GM23338 (cell line): ENCODE results near the gene BRME1. TPM values are rescaled to one million over a fixed set of nuclear protein-coding genes. Genes with fewer than 3 reads are reported as not detected.

Experiments used
- ATAC-seq: fragments of 200-7000 bp; cut with Tn5 transposase; 3 replicates; pipeline ENCODE4 v1.9.1; 2020
- DNase-seq: peaks from one replicate; pipeline ENCODE4 v3.0.0-alpha.2; 2015; ENCODE audit warnings: low spot score
- H2AFZ ChIP-seq: fragments of 200-600 bp; sonication (generic); 2 replicates; pipeline ENCODE4 v1.8.0; 2016; ENCODE audit warnings: antibody characterized with exemption, mild to moderate bottlenecking, moderate library complexity
- H3F3A ChIP-seq: fragments of 200-600 bp; sonication (generic); replicated peaks from 2 replicates; pipeline ENCODE4 v1.8.0; 2017; ENCODE audit warnings: antibody characterized with exemption, mixed run types, low read depth
- H3K27ac ChIP-seq: fragments of 200-600 bp; sonication (generic); 2 replicates; pipeline ENCODE4 v1.6.1; 2016; ENCODE audit warnings: low read depth
- H3K27me3 ChIP-seq: fragments of 200-600 bp; sonication (generic); 2 replicates; pipeline ENCODE4 v1.8.0; 2016; ENCODE audit warnings: mild to moderate bottlenecking, mixed run types, moderate library complexity; ENCODE audit not compliant: insufficient read depth
- H3K36me3 ChIP-seq: fragments of 200-600 bp; sonication (generic); 2 replicates; pipeline ENCODE4 v1.8.0; 2016; ENCODE audit warnings: mild to moderate bottlenecking; ENCODE audit not compliant: insufficient read depth
- H3K4me1 ChIP-seq: fragments of 200-600 bp; sonication (generic); 2 replicates; pipeline ENCODE4 v1.8.0; 2016; ENCODE audit warnings: mild to moderate bottlenecking, moderate library complexity; ENCODE audit not compliant: insufficient read depth
- H3K4me2 ChIP-seq: fragments of 200-600 bp; sonication (generic); 2 replicates; pipeline ENCODE4 v1.7.1; 2017; ENCODE audit warnings: mixed run types
- H3K4me3 ChIP-seq: fragments of 200-600 bp; sonication (generic); 2 replicates; pipeline ENCODE4 v1.6.1; 2016; ENCODE audit warnings: mixed run types
- H3K79me2 ChIP-seq: fragments of 200-600 bp; sonication (generic); replicated peaks from 2 replicates; pipeline ENCODE4 v1.8.0; 2017; ENCODE audit warnings: mild to moderate bottlenecking; ENCODE audit not compliant: insufficient read depth
- H3K9me2 ChIP-seq: fragments of 200-600 bp; sonication (generic); 2 replicates; pipeline ENCODE4 v1.8.0; 2017; ENCODE audit not compliant: insufficient read depth
- H4K20me1 ChIP-seq: fragments of 200-600 bp; sonication (generic); replicated peaks from 2 replicates; pipeline ENCODE4 v1.8.0; 2017; ENCODE audit warnings: mild to moderate bottlenecking; ENCODE audit not compliant: insufficient read depth
- H3K27ac Mint-ChIP-seq: 2 replicates; pipeline ENCODE4 v1.8.0; 2020; ENCODE audit warnings: inconsistent platforms, mild to moderate bottlenecking, moderate library complexity, mixed read lengths
- H3K27me3 Mint-ChIP-seq: 3 replicates; pipeline ENCODE4 v1.8.0; 2022; ENCODE audit warnings: low read depth, mild to moderate bottlenecking, moderate library complexity, mixed read lengths, inconsistent platforms; ENCODE audit not compliant: insufficient read depth, poor library complexity
- H3K36me3 Mint-ChIP-seq: 3 replicates; pipeline ENCODE4 v1.8.0; 2021; ENCODE audit warnings: low read depth, mild to moderate bottlenecking, inconsistent platforms, moderate library complexity, mixed read lengths
- H3K4me1 Mint-ChIP-seq: 3 replicates; pipeline ENCODE4 v1.8.0; 2020; ENCODE audit warnings: mild to moderate bottlenecking, inconsistent platforms, mixed read lengths
- H3K4me3 Mint-ChIP-seq: 3 replicates; pipeline ENCODE4 v1.8.0; 2021; ENCODE audit warnings: moderate library complexity, mild to moderate bottlenecking, inconsistent platforms, mixed read lengths
- H3K9me3 Mint-ChIP-seq: 3 replicates; pipeline ENCODE4 v1.8.0; 2020; ENCODE audit warnings: moderate library complexity, mild to moderate bottlenecking, inconsistent platforms, mixed read lengths
- ZNF462 ChIP-seq: fragments of 250-450 bp; sonication (Bioruptor Pico); IDR thresholded peaks from 2 replicates; pipeline ENCODE4 v1.5.0; 2020; ENCODE audit warnings: mild to moderate bottlenecking, moderate library complexity
- polyA plus RNA-seq: library from polyadenylated mRNA; unstranded; fragments of >200 nt; fragmentation: Nextera tagmentation; extraction: Ambion mirVana; gene quantifications from 2 replicates; pipeline ENCODE4 v1.2.1, GENCODE V29; 2016
- total RNA-seq: library from RNA; depleted of rRNA; stranded (reverse); fragments of >200 nt; shearing (Covaris generic); gene quantifications from 2 replicates; pipeline ENCODE4 v1.2.3, GENCODE V29; 2014

Gene BRME1
- total and polyA plus RNA-seq, 2 experiments from 2014 or later, result 3.9 to 4.0 TPM

DNA sequence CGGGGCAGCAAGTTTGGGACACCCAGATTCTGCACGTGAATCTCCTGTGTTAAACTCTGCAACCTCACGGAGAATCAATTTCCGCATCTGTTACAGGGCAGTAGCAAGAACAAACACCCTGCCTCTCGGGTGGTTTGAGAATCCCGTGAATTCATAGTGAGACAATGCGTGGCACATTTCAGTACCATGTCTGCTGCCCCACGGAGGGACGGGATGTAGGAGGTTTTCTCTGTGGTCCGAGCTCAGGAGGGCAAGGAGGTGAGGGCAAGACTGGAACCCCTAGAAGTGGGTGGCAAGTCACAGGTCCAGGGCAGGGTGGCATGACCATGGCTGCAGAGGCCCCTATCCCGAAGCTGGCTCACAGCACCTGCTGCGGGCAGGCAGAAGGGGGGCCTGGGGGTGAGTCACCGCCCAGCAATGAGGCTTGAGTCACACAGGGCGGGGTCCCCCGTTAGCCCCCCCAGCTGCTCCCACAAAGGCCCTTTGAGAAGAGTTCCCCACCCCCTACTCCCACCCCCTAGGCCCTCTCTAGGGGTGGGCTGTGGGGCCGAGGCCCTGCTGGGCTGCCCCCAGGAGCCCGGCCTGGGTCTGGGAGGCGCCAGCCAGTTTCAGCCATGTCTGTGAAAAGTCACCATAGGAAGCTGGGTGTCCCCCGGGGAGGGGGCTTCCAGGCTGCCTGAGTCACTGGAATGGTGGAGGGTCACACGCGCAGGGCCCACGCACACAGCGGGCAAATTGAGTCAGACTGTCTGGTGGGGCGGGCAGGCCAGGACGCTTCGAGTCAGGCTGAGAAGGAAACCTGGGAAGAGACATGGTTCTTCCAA, 54.8 kb downstream of the BRME1 start:
- peak overlapping the region; percentile 63; the same call in 1 of the 2 replicates for H3K27ac ChIP-seq
- DNase-seq (no peak), ATAC-seq (no peak; the same call in 2 of the 3 replicates)
- H3K27me3 Mint-ChIP-seq, result peaks cover 19% of the 10 kb centered on the region
- H3K4me1 Mint-ChIP-seq, result peaks cover 16% of the 10 kb centered on the region
- H3K36me3 ChIP-seq, result no peaks in the 10 kb centered on the region
- peak overlapping the region; percentile 58 for H3K4me3 Mint-ChIP-seq
- no peaks in the 10 kb centered on the region for H3K9me3 Mint-ChIP-seq
- H3K36me3 Mint-ChIP-seq, result no peaks in the 10 kb centered on the region
- no peaks in the 10 kb centered on the region for H3K27me3 ChIP-seq
- peak overlapping the region; percentile 46; the same call in 1 of the 2 replicates for H3K4me3 ChIP-seq
- H3K79me2 ChIP-seq, result no peaks in the 10 kb centered on the region
- H3F3A ChIP-seq, result peaks cover 23% of the 10 kb centered on the region
- H4K20me1 ChIP-seq, result no peaks in the 10 kb centered on the region
- peak overlapping the region; percentile 72; the same call in 1 of the 2 replicates for H3K4me2 ChIP-seq
- TF ChIP-seq ZNF462, result no peak
- peak overlapping the region; percentile 91 for H2AFZ ChIP-seq
- no peaks in the 10 kb centered on the region for H3K9me2 ChIP-seq
- no peak overlapping the region; the same call in 1 of the 2 replicates for H3K27ac Mint-ChIP-seq
- H3K4me1 ChIP-seq, result peaks cover 19% of the 10 kb centered on the region
